HG03095 (cell line): ENCODE data around the gene MITF.
"Not testable (repeated sequence)": the region's sequence is repeated elsewhere in the genome, so short reads cannot be mapped to it uniquely, and the experiment has no call there.

ENCODE experiments used
- ATAC-seq: cut with Tn5 transposase; IDR thresholded peaks from one replicate; pipeline ENCODE4 v1.9.1; 2021; ENCODE audit warnings: moderate library complexity; ENCODE audit not compliant: unreplicated experiment

MITF gene

DNA sequence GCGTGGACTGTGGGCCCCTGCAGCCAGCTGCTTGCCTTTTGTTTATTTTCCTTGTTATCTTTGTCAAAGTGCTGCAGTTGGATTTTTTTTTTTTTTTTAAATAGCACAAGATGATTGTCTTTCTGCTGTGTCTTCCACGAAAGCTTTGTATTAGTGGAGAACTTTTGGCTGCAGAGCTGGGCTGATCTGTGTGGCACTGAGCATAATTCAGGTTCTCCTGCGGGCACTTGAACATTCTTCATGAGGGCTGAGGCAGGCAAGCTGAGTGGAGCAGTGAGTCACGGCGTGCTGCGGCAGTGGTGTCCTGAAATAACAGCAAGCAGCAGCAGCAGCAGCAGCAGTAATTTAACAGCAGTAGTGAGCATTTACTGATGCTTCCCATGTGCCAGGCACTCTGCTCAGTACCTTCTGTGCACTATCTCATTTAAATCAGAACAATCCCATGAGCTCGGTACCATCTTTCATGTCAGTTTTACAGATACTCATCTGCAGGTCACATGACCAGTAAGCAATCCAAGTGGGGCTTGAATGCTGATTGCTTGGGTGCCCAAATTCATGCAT lies 45.8 kb downstream of the MITF start:
- no peak for ATAC-seq

DNA sequence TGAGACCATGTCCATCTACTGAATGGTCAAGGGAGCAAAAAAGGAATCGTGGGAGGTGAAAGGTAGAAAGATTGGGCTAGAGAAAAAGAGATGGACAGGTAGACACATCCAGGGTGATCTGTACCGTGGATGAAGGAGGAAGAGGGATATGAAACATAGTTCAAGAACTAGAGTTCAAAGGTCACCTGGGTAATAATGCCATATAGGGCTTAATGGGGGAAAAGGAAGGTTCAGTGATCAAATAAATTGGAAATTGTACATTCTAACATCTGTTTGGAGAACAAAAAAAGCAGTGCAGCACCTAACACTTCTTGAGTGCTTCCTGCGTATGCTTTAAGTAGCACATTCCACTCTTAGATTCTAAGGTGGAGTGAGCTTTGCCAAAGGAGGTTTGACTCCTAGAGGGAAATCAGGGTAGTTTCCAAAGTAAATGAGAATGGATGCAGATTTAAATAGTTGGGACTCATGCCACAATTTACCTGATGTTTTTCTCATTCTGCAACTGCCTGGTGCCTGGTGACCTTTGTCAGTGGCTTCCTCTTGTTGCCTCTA lies 46.6 kb downstream of the MITF start:
- ATAC-seq, result no peak

DNA sequence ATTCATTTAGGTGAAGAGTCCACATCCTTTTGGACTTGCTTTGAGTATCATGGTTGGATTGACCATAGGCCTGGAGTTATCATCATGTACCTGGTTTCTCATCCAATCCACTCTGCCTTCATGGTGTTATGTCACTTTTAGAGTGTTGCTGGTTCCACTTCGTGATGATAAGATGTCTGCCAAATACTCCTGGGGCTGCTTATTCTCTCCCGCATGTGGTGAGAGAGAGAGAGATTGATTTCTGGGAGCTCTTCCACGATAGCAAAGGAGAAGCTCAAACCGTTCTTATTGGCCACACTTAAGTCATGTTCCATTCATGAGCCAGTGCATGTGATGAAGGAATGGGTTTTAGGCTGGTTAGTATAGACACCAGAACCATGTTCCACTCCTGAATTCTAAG lies 47.6 kb downstream of the MITF start:
- no peak for ATAC-seq

DNA sequence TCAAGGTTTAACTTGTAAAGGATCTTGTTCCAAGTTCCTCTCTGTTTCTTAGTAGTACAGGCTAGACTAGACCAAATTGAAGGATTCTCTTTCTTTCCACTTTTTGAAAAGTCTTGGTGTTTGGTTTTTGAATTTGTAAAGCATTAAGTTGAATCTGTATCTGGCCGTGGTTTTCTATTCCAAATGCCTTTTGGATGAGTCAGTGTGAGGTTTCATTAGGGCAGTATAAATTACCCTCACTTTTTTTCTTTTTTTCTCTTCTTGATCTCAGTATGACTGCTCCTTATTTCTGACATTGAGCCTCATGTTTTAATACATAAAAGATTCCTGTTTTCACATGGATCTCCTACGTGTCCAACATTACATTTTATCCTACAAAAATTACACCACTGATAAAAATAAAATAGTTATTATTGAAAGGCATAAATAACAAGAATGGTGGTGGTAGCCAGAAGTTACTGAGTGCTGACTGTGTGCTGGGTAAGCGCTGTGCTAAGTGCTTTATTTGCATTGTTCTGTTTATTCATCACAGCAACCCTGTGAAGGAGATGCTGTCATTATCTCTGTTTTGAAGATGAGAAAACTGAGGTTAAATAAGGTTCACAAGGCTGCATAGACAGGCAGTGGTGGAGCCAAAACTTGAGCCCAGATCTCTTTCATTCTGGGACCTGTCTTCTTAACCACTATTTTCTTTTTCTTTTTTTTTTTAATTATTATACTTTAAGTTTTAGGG lies 48.3 kb downstream of the MITF start:
- ATAC-seq, result no peak

DNA sequence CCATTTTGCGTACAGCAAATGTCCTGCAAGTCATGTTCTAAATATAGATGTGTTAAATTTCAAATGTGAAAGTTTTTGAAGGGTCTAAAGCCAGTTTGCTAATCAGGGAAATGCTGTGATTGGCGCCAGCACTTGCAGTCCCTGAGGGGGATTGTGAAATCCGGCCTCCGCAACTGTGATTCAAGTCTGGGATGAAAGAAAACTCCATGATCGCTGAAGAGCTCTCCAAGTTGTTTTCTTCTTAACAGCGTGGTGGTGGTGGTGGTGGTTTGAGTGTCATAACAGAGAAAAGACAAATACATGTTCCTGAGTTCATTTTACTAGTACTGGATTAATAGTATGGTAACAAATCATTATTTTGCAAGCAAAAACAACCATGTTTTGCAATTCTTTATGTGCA lies 51.8 kb downstream of the MITF start:
- no peak for ATAC-seq

DNA sequence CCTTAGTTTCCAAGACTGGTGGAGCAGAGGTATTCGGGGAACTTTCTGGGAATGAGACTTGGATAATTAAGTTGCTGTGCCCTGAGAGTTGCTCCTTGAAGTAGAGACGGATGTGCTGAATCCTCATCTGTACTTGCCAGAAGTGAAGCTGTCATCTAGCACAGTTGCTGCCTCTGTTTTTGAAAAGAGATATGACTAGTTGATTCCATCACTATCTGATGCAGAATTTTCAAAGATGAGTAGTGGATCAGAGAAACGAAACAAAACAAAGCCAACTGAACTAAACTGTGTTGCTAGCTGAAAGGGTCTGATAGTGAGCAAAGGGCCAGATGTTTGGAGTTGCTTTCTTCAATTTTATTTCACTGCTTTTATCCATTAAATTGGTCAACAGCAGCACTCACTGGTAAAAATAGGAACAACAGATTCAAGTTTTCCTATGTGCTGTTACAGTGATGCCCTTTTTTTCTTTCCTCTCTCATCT lies 52.7 kb downstream of the MITF start:
- ATAC-seq, result no peak

DNA sequence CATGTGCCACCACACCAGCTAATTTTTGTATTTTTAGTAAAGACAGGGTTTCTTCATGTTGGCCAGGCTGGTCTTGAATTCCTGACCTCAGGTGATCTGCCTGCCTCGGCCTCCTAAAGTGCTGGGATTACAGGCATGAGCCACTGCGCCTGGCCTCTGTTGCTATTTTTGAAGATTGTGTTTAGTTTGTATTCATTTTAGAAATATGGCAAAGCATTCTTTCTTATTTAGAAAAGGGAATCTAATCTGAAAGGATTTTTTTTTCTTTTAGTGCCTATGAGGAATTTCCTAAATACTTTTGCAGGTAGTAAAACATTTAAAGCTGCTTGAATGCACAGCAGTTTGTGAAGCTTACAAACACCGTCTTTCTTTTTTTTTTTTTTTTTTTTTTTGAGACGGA lies 56.9 kb downstream of the MITF start:
- ATAC-seq, result not testable (repeated sequence)

DNA sequence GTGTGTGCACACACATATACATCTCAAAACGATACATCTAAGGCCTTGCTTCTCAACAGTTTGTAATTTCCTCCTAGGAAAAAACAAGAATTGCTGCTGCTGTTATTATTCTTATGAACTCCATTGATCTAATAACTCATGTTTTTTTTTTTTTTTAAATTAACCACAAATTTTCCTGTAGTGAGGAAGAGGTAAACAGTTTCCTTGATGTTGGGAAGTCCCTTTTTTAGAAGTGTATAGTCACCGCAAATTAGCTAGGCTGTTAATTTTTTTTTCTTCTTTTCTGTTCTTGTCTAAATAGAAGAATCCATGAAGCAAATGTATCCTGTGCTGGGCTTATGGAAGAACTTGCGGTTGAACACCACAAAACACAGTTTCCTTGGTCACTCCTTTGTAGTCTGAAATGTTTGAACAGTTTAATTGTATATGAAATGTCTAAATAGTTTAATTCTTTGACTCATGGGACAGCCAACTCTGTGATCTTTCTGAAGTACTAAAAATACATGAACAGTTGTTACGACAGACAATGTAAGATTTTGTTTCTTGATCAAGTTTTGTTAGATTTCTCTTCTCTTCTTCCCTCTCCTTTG lies 64.5 kb downstream of the MITF start:
- ATAC-seq, result no peak

DNA sequence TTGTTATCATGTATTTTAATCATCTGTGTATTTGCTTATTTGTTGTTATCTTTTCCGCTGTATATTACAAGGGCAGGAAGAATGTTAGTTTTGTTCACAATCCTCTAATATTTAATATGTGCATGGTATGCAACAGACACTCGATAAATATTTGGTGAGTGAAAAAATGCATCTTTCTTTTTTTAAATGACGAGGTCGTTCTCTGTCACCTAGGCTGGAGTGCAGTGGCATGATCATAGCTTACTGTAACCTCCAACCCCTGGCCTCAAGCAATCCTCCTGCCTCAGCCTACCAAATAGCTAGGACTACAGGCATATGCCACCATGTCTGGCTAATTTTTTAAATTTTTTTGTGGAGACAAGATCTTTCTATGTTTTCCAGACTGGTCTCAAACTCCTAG lies 66.2 kb downstream of the MITF start:
- no peak for ATAC-seq

DNA sequence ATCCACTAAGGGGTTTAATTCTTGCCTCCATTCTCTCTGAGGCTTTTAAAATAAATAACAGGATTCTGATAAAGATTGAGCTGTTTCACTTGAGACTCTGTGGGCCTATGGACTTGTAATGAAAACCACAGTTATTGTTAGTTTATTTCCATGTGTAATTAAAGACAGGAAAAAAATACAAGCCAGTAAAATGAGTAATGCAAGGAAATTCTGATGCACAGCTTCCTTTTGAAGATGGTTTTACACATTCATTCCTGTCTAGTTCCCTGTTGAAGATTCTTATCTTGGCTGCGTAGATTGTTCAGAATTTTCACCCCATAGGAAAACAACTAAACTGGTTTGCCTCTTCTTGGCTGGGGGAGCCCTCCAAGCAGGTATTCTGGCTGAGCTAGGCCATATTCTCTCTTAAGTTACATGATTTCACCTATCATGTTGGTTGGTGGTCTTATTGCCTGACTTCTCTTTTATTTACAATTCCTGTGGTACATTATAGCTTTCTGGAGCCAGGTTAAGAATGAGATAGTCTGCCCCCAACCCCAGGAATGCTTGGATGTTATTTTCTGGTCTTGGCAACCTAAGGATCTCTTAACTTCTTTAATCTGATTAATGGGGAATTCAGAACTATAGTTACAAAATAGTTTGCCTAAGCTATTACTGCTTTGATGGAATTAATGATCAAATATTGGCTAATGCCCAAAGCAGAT lies 67.6 kb downstream of the MITF start:
- ATAC-seq, result no peak

DNA sequence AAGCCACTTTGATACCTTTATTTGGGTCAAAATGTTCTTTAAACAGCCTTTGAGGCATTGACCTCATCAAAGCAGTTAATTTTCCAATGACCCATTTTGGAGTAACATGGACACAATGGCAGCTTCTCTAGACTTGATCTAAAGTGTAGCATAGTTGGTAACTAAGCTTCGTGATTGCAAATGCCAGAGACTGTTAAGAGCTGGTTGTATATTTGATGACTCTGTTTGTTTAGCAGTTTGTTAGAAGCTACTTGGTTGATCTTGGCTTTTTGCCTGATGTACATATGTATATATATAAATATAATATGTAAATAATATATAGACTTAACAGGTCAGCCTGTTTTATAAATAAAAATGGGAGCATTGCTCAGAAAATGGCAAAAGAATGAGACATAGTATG lies 68.4 kb downstream of the MITF start:
- ATAC-seq, result no peak

DNA sequence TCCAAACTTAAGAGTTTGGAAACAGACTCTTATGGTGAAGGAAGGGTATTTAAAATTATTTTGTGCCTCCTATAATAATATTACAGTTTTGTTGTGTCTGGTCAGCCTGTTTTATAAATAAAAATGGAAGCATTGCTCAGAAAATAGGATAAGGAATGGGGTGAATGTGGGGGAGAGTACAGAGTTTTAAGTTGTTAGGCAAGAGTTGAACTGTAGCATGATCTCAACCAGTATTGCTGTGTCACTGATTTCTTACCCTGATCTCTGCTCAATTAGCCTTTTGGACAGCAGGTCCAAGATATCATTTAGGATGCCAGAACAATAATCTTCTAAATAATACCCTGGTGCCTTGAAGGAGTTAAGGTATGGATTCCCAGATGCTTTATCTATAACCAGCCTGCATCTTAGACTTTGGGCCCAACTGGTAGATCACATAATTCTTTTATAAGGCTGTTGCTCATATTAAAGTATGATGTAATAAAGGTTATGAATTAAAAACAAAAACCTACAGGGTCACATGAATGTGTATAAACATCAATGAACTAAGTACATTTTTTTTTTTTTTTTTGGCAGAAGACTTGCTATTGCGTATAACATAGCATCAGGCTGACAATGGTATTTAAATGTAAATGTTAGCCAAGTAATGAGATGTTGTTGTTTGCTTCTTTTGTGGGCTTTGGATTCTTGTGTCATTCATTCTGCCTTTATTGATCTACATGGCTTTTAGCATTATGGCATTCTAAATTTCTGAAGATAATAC lies 70.0 kb downstream of the MITF start:
- no peak for ATAC-seq

DNA sequence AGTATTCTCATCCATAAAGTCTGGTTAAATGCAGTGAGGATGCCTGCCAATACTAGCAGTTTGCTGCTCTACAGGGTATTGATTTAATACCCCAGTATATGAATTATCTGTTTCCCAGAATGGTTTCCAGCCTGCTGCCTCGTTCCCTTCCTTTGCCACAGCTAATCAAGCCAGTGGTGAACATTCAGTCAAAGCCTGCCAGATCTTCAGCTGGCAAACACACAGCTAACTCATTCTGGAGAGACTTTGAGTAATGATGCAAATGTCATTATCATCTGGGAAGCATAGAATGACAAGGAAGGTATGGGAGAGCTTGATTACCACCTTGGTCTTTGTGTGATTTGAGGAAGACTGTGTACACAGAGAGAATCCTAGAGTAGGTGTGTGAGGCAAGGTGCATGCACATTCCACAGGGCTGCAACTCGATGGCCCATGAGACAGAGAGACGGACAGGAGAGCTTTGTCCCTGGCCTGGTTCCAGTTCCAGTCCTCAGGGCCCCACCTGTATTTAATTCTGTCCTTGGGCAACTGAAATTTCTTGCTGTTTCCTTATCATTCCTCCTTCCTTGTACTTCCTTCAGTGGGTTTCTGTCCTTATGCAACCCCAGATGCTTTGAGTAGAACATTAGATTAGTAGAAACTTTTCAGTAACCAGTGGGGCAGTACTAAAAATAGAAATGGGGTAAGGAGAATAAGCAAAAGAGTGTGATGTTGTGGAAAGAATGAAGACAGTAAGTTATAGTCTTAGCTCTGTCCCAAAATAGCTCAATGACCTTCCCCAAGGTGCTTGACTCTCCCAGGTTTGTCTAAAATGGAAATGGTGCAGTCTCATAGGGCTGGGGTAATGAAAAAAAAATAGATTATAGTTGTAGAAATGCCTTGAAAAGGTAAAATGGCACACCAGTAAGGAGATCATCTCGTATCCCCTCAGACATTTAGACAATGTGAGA lies 72.5 kb downstream of the MITF start:
- ATAC-seq, result no peak

DNA sequence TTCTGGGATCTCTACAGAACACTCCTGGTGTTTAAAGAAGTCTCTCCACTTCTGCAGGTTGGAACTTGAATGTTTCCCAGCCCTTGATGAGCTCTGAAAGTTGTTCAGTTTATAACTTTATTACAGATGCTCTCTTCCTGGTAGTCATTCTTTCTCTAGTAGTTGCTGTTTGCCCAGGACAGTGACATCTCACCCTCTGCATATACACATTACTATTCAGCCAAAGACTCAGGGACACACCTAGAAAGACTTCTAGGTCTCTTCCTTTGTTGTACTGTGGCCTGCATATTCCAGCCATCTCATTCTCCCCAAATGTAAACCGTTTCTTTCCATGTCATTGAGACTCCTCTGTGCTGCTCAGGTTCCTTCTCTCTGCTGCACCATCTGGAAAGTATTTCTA lies 76.7 kb downstream of the MITF start:
- ATAC-seq, result no peak

DNA sequence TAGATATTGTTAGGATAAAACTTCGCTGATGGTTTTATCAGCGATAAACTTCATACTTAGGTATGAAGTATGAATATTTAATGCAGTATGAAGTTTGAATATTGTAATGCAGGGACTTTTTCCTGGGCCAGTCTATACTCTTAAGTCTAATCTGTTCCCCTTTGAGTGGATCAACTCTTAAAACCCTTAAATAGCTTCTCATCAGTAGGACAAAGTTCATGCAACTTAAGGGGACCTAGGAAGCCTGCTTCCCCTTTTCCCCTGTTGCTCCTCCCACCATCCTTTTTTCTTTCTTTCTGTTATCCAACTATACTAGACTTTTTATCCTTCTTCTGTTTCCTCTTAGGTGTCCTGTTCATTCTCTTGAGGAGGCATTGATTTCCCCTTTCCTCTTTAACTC lies 78.7 kb downstream of the MITF start:
- no peak for ATAC-seq

DNA sequence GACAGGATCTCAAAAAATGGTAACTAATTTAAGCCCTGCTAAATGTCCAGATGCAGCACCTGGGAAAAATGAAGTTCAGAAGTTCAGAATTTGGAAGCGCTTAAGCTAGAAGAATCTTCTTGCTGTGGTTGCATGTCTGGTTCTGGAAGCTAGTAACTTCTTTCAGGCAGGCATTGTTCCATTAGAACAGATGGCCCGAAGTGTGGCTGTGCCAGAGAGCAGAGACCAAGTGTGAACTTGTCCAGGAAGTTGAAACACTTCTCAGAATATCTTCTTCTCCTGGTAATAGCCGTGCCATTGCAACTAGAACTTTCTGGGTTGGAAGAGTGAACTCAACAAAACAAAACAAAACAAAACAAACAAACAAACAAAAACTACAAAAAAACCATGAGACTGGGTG lies 80.0 kb downstream of the MITF start:
- ATAC-seq, result no peak

DNA sequence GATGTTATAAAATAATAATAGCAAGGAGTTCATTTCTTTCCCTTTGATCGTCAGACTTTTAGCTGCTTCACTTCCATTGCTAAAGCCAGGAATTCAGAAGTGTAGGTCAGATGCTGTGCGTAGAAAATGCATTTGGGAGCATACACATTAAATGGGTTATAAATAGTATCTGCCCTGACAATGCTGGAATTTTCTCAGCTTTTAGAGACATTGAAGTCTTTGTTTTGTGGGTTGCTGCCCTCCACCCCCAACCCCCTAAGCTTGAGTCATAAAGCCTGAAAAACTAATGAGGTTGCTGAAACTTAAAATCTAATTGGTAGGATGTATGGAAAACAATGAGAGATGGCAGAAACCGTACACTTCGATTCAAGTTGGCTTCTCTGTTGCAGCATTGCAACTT lies 81.9 kb downstream of the MITF start:
- ATAC-seq, result no peak

DNA sequence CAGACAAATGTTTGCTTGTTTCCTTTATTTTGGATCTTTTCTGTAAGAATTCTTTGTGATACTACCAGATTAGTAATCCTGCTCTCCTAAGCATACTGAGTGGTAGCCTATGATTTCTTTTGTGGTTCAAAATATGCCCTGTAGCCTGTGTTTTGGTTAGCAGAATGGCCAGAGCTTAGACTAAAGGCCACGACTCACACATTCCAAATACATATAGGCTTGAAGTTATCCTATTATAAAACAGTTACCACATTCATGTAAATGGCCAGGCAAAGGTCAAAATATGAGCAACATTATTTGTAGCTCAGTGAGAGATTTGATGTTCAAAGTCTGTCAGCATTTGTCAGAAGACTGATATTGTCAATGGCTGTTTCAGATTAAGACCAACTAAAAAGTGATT lies 84.5 kb downstream of the MITF start:
- no peak for ATAC-seq

DNA sequence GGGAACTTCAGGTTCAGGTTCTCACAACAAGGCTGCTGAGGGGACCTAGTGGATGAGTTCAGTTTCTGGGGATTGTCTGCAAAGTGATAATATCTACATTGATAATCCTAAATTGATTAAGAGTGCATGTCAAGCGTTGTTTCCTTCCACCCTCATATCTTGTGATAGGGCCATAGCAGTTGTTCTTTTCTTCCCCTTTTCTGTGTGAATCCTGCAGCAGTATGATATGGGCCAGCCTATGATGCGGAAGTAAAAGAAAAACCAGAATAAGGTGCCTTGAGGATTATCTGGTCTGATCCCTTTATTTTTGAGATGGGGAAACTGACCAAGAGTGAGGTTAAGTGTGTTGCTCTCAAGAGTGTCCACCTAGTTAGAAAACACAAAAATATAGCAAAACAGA lies 86.2 kb downstream of the MITF start:
- ATAC-seq, result no peak

DNA sequence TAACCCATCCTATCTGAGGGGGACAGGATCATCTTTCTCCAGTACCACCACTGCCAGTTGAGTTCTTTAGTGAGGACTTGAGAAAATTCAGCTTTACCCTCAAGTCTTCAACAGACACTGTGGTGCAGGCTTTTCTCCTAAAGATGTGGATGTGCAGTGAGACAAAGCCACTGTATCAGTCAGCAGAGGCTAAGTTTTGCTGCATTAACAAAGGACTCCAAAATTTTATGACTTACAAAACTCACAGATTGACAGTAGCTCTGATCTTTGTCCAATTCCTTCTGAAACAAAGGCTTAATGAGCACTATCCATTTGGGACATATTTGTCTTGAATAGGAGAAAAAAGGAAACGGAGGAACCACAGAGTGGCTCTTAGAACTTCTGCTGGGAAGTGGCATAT lies 87.9 kb downstream of the MITF start:
- no peak for ATAC-seq
